HG02623 (cell line): ENCODE data around the gene BANF2.
"Not testable (repeated sequence)": the region's sequence is repeated elsewhere in the genome, so short reads cannot be mapped to it uniquely, and the experiment has no call there.

Source experiments
- ATAC-seq: cut with Tn5 transposase; IDR thresholded peaks from one replicate; pipeline ENCODE4 v1.9.1; 2021; ENCODE audit warnings: moderate library complexity; ENCODE audit not compliant: unreplicated experiment

The BANF2 gene

DNA sequence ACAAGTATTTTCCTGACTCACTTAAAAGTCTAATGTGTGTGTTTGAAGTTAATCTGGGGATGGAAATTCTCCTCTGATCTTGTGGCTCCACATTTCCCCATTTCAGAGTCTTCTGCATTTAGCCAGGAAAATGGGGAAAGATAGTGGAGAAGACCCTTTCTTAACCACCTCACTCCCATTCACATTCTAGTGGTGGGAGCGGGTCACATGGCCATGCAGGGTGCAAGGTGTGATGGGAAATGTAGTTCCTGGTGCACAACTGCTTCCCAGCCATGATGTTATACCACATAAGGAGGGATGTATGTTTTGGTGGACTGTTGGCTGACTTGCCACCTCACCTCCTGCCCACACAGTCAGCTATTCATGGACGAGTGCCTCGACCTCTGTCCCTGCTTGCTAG, 61.8 kb downstream of the BANF2 start:
- no peak for ATAC-seq

DNA sequence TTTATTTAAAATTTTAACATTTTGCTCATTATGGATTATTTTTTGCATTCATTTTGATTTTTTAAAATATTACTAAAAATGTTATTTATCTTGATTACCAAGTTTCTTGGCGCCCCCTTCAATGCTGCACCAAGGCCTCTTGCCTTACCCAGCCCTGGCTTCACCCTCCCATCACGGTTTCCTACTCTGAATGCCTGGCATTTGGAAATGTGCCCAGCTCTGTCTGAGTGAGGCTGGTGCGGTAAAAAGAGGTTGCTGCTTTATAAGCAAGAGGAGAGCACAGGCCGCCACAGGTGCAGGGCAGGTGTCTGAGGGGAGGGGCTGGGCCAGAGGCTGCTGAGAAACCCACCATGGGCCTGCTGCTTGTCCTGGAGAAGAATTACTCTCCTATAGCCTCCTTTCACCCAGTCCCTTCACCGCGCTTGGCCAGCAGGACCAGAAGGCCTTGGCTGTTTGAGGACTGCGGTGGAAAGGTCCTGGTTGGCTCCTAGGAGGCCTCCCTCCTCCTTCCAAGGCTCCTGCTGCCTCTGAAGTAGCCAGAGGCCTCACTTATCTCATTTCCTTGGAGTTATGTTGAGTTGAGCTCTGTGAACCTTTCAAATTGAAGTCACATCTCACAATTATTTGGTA, 62.6 kb downstream of the BANF2 start:
- no peak for ATAC-seq

GRCh38 chr20:17762873-17763557, 63.2 kb downstream of the BANF2 start:
- ATAC-seq, result no peak

- no peak for ATAC-seq
Measured at GRCh38 chr20:17765017-17765416, 65.3 kb downstream of the BANF2 start.

DNA sequence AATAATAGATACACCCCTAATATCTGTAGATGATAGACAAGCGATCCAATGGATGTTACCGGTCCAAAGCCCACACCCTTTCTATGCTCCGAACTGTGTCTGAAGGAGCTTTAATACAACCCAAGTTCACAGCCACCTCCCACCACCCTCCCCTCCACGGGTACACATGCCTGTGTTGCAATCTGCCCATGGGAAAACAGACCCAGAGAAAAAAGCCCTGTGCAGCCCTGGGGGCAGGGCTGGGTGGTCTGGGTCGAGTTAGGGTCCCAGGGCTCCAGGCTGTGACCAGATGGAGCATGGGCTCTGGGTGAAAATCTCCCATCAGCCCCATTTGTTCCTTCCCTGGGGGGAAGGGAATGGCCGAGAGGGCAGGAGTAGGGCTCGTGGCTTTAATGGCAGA, 65.8 kb downstream of the BANF2 start:
- no peak for ATAC-seq

DNA sequence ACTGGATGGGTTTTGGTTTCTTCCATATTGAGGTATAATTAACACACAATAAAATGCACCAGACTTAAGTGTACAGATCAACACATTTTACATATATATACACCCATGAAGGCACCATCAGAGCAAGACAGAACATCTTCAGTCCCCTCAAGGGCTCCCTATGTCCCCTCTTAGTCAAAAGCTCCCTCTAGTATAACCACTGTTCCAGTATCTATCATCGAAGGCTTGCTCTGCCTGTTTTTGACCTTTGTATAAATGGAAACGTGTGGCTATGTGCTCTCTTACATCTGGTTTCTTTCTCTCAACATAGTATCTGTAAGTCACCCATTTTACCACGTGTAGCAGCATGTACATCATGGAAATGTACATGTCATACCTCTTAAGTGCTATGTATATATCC, 66.5 kb downstream of the BANF2 start:
- ATAC-seq, result no peak

DNA sequence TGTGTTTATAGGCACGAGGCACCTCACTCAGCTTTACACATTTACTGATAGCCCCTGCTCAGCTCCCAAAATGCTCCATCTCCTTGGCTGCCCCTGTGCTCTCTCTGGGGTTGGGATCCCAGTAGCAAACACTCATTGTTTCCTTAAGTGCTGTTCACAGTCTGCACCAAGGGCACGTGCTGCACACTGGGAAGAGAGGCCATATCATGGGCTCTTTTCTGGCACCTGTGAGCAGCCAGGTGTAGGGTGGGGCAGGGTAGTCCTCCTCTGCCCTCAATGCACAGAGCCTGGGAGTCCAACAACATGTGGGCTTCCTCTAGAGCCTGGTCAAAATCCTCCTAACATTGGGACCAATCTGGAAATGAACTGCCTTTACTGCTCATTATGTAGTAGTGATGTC, 67.9 kb downstream of the BANF2 start:
- no peak for ATAC-seq

- ATAC-seq, result no peak
Measured at GRCh38 chr20:17768271-17768670, 68.5 kb downstream of the BANF2 start.

DNA sequence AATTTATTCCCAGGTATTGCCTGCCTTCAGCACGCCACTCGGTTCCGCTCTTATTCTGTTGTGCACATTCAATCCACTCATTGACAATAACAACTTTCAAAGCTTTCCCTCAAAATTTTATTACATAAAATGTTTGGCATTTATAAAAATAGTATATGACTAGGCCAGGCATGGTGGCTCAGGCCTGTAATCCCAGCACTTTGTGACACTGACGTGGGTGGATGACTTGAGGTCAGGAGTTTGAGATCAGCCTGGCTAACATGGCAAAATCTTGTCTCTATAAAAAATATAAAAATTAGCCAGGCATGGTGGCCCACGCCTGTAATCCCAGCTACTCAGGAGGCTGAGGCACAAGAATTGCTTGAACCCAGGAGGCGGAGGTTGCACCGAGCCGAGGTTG, 70.0 kb downstream of the BANF2 start:
- not testable (repeated sequence) for ATAC-seq

- ATAC-seq, result no peak
Measured at GRCh38 chr20:17771206-17772004, 71.6 kb downstream of the BANF2 start.

- no peak for ATAC-seq
Measured at GRCh38 chr20:17772005-17772343, 72.2 kb downstream of the BANF2 start.

GRCh38 chr20:17773619-17774018, 73.9 kb downstream of the BANF2 start:
- ATAC-seq, result no peak

GRCh38 chr20:17775600-17775999, 75.8 kb downstream of the BANF2 start:
- ATAC-seq, result no peak

GRCh38 chr20:17776551-17776950, 76.8 kb downstream of the BANF2 start:
- no peak for ATAC-seq

GRCh38 chr20:17779011-17779410, 79.2 kb downstream of the BANF2 start:
- not testable (repeated sequence) for ATAC-seq

DNA sequence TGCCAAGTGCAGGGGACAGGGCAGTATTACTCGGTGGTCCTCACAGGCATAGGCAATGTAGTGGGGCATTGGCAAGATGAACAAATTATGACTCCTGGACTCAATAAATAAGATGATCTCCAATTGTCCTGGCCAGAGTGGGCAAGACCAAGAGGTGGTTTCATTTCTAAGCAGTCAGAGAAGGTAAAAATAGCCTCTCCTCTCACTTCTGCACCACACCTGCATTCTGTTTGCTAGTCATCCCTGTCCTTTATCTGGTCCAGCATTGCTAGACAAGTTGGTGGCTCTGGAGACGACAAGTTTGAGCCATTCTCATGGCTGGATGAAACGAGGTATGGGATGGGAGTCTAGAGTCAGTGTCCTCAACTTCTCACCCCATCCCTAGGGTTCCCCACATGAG, 83.0 kb downstream of the BANF2 start:
- ATAC-seq, result peak; percentile 82

DNA sequence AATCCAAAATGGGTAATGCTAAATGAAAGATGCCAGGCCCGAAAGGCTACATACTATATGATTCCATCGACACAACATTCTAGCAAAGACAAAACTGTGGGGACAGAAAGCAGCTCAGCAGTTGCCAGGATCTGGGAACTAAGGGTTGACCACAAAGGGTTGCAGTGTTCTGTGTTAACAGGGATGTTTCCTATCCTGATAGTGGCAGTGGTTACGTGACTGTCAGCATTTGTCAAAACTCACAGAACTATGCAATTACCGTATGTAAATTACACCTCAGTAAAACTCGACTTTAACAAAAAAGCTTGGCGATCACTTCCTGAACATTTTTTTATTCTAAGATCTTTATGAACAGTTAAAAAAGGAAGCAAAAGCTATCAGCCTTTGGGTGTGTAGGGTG, 83.9 kb downstream of the BANF2 start:
- no peak for ATAC-seq

DNA sequence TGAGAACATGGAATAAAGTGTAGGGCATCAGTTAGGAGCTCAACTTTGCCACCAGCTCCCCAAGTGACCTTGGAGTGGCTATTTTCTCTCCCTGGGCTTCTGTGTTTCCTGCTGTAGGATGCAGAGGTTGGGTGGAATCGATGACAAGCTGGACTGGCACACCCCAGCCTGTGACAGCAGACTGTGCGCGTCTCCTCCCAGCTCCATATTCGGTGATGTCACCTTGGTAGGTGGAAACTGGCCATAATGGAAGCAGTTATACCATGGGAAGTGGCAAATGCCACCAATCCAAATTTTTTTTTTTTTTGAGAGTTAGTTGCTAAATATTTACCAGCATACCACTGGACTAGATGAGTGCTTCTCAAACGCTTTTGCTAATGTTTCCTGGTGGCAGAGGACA, 85.2 kb downstream of the BANF2 start:
- ATAC-seq, result no peak
